CD4-positive, alpha-beta T cell treated with Interleukin-10 for 1 hour (primary cell): ENCODE measurements around the gene SCYL1.
A peak's percentile ranks its signal among the peaks of the same experiment; 100 is the strongest.

Experiments used
- DNase-seq: peaks from one replicate; pipeline ENCODE4 v3.0.0-alpha.2; 2020

The SCYL1 gene

GRCh38 chr11:65537620-65538231 lies 12.8 kb downstream of the SCYL1 start:
- DNase-seq, result no peak

- DNase-seq, result no peak
These were observed 13.5 kb downstream of the SCYL1 start for GRCh38 chr11:65538232-65538914.

GRCh38 chr11:65538915-65539743 lies 14.2 kb downstream of the SCYL1 start:
- DNase-seq, result no peak

- DNase-seq, result no peak
These were observed 14.9 kb downstream of the SCYL1 start for GRCh38 chr11:65539744-65540289.

GRCh38 chr11:65540290-65541092 lies 15.6 kb downstream of the SCYL1 start:
- peak; percentile 92 for DNase-seq

- no peak for DNase-seq
These were observed 16.5 kb downstream of the SCYL1 start for GRCh38 chr11:65541093-65541982.

- DNase-seq, result no peak
These were observed 18.0 kb downstream of the SCYL1 start for GRCh38 chr11:65542738-65543390.

GRCh38 chr11:65545853-65546216 lies 21.0 kb downstream of the SCYL1 start:
- DNase-seq, result no peak

- DNase-seq, result peak; percentile 98
These were observed 21.5 kb downstream of the SCYL1 start for GRCh38 chr11:65546217-65546958.

GRCh38 chr11:65547446-65548125 lies 22.7 kb downstream of the SCYL1 start:
- peak; percentile 68 for DNase-seq

GRCh38 chr11:65548395-65548794 lies 23.5 kb downstream of the SCYL1 start:
- no peak for DNase-seq

GRCh38 chr11:65549096-65549495 lies 24.2 kb downstream of the SCYL1 start:
- DNase-seq, result no peak

GRCh38 chr11:65551572-65552387 lies 26.9 kb downstream of the SCYL1 start:
- peak; percentile 78 for DNase-seq

GRCh38 chr11:65552388-65552951 lies 27.6 kb downstream of the SCYL1 start:
- no peak for DNase-seq

- DNase-seq, result peak; percentile 87
These were observed 28.6 kb downstream of the SCYL1 start for GRCh38 chr11:65553301-65554001.

GRCh38 chr11:65554057-65554818 lies 29.4 kb downstream of the SCYL1 start:
- DNase-seq, result no peak

GRCh38 chr11:65554842-65555430 lies 30.1 kb downstream of the SCYL1 start:
- no peak for DNase-seq
